ENCODE results near the gene ZBTB47.

ZBTB47 gene

DNA sequence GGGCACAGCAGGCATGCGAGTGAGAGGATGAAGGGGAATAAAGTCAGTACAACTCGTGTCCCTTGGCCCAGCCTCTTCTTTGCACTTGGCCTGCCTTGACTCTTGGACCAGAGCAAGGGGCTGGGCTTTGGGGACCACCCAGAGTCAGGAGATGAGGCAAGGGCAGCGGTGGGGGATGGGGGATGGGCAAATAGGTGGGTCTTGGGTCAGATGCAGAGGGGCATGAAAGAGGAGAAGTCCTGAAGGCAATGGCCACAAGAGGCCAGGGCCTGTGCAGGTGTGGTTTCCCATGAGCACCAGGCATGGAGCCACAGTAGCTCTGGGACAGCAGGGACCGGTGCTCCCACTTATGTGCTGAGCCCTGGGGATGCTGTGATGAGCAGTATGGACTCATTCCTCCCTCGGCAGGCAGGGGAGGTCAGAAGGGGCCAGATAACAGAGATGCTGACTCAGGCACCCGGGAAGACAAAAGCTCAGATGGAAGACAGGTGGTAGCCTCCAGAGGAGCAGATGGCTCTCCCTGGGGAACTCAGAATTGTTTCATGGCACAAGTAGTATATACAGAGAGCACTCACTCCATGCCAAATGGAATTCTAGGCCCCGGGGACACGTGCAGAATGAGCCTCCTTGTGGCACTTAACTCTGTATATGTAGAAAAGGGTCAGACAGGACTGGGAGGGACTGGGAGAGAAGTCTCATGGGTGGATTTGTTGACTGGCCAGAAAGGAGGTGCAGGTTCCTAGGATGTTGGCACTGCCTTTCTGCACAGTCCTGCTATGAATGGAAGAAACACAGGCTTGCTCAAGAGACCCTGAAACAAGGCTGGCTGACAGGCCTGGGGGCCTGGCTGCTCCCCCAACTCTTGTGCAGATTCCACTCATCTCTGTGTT is 14.3 kb downstream of the ZBTB47 start:
- no peak overlapping the region for H3K27ac Mint-ChIP-seq
- H3K4me1 Mint-ChIP-seq: peaks cover 24% of the 10 kb centered on the region
- peaks cover 4% of the 10 kb centered on the region for H3K27me3 Mint-ChIP-seq (ENCODE audit: low read depth)
- TF ChIP-seq, protein P1, sequence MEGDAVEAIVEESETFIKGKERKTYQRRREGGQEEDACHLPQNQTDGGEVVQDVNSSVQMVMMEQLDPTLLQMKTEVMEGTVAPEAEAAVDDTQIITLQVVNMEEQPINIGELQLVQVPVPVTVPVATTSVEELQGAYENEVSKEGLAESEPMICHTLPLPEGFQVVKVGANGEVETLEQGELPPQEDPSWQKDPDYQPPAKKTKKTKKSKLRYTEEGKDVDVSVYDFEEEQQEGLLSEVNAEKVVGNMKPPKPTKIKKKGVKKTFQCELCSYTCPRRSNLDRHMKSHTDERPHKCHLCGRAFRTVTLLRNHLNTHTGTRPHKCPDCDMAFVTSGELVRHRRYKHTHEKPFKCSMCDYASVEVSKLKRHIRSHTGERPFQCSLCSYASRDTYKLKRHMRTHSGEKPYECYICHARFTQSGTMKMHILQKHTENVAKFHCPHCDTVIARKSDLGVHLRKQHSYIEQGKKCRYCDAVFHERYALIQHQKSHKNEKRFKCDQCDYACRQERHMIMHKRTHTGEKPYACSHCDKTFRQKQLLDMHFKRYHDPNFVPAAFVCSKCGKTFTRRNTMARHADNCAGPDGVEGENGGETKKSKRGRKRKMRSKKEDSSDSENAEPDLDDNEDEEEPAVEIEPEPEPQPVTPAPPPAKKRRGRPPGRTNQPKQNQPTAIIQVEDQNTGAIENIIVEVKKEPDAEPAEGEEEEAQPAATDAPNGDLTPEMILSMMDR (IDR thresholded peaks at IDR 0.05; ENCODE audit: unreplicated experiment in 3 of 3): no peak
- no peaks in the 10 kb centered on the region for H3K9me3 Mint-ChIP-seq
- H3K36me3 Mint-ChIP-seq (ENCODE audit: low read depth): no peaks in the 10 kb centered on the region
- H3K4me3 Mint-ChIP-seq: no peak overlapping the region

GRCh38 chr3:42668413-42668760 is 14.9 kb downstream of the ZBTB47 start:
- no peaks in the 10 kb centered on the region for H3K9me3 Mint-ChIP-seq
- H3K36me3 Mint-ChIP-seq (ENCODE audit: low read depth): no peaks in the 10 kb centered on the region
- no peak overlapping the region for H3K4me3 Mint-ChIP-seq
- TF ChIP-seq, protein P1 (IDR thresholded peaks at IDR 0.05; ENCODE audit: unreplicated experiment in 3 of 3): no peak
- no peak overlapping the region for H3K27ac Mint-ChIP-seq
- peaks cover 4% of the 10 kb centered on the region for H3K27me3 Mint-ChIP-seq (ENCODE audit: low read depth)
- H3K4me1 Mint-ChIP-seq: peaks cover 24% of the 10 kb centered on the region

DNA sequence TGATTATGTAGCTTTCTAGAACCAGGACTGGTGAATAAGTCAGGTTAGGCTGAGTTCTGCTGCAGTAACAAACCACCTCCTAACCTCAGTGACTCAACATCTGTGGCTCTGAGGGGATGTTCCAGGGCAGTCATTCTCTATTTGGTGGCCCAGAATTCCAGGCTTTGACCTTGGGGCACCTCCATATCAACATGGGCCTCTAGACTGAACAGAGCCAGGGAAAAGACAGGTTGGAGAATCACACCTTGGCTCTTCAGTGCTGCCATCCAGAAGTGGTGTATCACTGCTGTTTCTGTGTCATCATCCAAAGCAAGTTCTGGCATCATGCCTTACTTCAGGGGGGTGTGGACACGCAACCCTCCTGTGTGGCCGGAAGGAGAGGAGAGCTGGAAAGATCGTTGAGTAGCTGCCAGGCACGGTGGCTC is 15.3 kb downstream of the ZBTB47 start:
- Mint-ChIP-seq H3K4me3 (no peak overlapping the region), H3K27me3 (ENCODE audit: low read depth) (peaks cover 4% of the 10 kb centered on the region), H3K4me1 (peaks cover 24% of the 10 kb centered on the region), H3K27ac (no peak overlapping the region), H3K36me3 (ENCODE audit: low read depth) (no peaks in the 10 kb centered on the region), H3K9me3 (no peaks in the 10 kb centered on the region)
- TF ChIP-seq, protein P1 (IDR thresholded peaks at IDR 0.05; ENCODE audit: unreplicated experiment in 3 of 3): no peak

DNA sequence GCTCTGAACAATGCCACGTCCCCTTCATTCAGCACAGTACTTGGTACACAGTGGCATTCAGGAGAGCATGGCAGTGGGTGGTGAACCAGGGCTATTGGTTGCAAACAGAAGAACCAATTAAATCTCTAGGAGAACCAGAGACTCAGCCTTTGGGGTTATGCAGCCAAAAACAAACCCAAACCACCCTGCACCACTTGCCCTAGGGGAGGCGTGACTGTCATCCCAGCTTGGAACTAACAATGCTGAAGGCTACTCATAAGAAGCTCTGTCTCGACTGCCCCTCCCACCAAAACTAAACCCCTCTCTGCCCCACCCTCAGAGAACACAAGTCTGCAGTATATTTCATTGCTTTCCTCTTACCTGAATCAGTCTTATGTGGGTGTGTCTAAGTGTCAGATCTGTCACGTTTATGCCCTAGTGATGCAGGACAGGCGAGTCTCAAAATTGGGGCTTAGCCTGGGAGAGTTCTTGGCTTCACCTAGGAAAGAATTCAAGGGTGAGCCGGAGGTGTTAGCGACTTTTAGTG is 16.6 kb downstream of the ZBTB47 start:
- H3K27me3 Mint-ChIP-seq (ENCODE audit: low read depth): peaks cover 4% of the 10 kb centered on the region
- TF ChIP-seq, protein P1 (IDR thresholded peaks at IDR 0.05; ENCODE audit: unreplicated experiment in 3 of 3): no peak
- H3K4me3 Mint-ChIP-seq: no peak overlapping the region
- H3K36me3 Mint-ChIP-seq (ENCODE audit: low read depth): no peaks in the 10 kb centered on the region
- H3K9me3 Mint-ChIP-seq: no peaks in the 10 kb centered on the region
- H3K27ac Mint-ChIP-seq: no peak overlapping the region
- peaks cover 24% of the 10 kb centered on the region for H3K4me1 Mint-ChIP-seq

DNA sequence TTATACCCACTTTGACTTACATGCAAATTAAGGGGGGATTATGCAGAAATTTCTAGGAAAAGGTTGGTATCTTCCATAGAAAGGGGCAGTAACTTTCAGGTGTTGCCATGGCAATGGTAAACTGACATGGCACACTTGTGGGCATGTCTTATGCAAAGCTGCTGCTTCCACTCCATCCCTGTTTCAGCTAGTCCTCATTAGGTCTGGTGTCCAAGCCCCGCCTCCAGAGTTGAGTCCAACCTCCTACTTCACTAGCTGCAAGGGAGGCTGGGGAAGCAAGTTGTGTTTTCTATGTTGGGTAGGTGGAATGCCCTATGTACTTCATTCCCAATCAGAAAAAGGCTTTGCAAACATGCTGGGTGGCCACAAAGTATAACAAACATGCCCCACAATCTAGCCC is 17.2 kb downstream of the ZBTB47 start:
- Mint-ChIP-seq H3K4me3 (no peak overlapping the region), H3K9me3 (no peaks in the 10 kb centered on the region), H3K36me3 (ENCODE audit: low read depth) (no peaks in the 10 kb centered on the region), H3K27ac (no peak overlapping the region), H3K27me3 (ENCODE audit: low read depth) (peaks cover 4% of the 10 kb centered on the region), H3K4me1 (peaks cover 24% of the 10 kb centered on the region)
- TF ChIP-seq, protein P1 (IDR thresholded peaks at IDR 0.05; ENCODE audit: unreplicated experiment in 3 of 3): no peak

DNA sequence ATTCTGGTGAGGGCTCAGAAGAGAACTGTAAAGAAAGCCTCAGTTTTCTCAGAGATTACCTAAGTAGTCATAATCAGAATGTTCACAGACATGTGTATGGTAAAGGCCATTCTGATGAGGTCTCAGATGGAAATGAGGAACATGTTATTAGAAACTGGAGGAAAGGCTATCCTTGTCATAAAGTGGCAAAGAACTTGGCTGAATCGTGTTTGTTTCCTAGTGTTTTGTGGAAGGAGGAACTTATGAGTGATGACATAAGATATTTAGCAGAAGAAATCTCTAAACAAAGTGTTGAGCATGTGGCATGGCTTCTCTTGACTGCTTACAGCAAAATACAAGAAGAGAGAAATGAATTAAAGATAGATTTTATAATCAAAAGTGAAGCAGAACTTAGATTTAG is 19.0 kb downstream of the ZBTB47 start:
- Mint-ChIP-seq H3K27me3 (ENCODE audit: low read depth) (peaks cover 4% of the 10 kb centered on the region), H3K27ac (no peak overlapping the region), H3K9me3 (peaks cover 9% of the 10 kb centered on the region), H3K4me3 (no peak overlapping the region), H3K4me1 (peaks cover 10% of the 10 kb centered on the region), H3K36me3 (ENCODE audit: low read depth) (no peaks in the 10 kb centered on the region)
- TF ChIP-seq, protein P1 (IDR thresholded peaks at IDR 0.05; ENCODE audit: unreplicated experiment in 3 of 3): no peak
